Hepatocyte (in vitro differentiated cells): ENCODE data around the gene PDGFD.

ENCODE experiments used
- EZH2 ChIP-seq: fragments of 200-600 bp; sonication (generic); IDR thresholded peaks from 2 replicates; pipeline ENCODE4 v1.6.1; 2016; ENCODE audit warnings: antibody characterized with exemption, mild to moderate bottlenecking, borderline replicate concordance
- EZH2phosphoT487 ChIP-seq: fragments of 200-600 bp; sonication (generic); IDR thresholded peaks from one replicate; pipeline ENCODE4 v1.6.1; 2018; ENCODE audit warnings: antibody characterized with exemption, mild to moderate bottlenecking, low read depth, moderate library complexity; ENCODE audit not compliant: unreplicated experiment, severe bottlenecking
- TF ChIP-seq, protein P1 (sequence below): fragments of 200-600 bp; sonication (generic); IDR thresholded peaks from 2 replicates; pipeline ENCODE4 v1.5.1; 2016; ENCODE audit warnings: antibody characterized with exemption, mild to moderate bottlenecking; ENCODE audit not compliant: poor library complexity

GRCh38 chr11:103883291-103883690, 280.7 kb downstream of the PDGFD start:
- TF ChIP-seq, protein P1, sequence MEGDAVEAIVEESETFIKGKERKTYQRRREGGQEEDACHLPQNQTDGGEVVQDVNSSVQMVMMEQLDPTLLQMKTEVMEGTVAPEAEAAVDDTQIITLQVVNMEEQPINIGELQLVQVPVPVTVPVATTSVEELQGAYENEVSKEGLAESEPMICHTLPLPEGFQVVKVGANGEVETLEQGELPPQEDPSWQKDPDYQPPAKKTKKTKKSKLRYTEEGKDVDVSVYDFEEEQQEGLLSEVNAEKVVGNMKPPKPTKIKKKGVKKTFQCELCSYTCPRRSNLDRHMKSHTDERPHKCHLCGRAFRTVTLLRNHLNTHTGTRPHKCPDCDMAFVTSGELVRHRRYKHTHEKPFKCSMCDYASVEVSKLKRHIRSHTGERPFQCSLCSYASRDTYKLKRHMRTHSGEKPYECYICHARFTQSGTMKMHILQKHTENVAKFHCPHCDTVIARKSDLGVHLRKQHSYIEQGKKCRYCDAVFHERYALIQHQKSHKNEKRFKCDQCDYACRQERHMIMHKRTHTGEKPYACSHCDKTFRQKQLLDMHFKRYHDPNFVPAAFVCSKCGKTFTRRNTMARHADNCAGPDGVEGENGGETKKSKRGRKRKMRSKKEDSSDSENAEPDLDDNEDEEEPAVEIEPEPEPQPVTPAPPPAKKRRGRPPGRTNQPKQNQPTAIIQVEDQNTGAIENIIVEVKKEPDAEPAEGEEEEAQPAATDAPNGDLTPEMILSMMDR, result no peak
- TF ChIP-seq EZH2 (no peak), EZH2phosphoT487 (no peak)
